Aorta (tissue), 5 donors: ENCODE data around the gene SLC6A9. TPM values are rescaled to one million over a fixed set of nuclear protein-coding genes. Genes with fewer than 3 reads are reported as not detected.

ENCODE experiments used
- ATAC-seq: fragments of 200-7000 bp; cut with Tn5 transposase; one replicate; pipeline ENCODE4 v1.9.1; 2022; ENCODE audit warnings: moderate library complexity; ENCODE audit not compliant: low FRiP score
- DNase-seq, 2 donors: peaks; one replicate each; pipeline ENCODE4 v3.0.0-alpha.2; 2020
- H3K27ac ChIP-seq, 2 donors: one replicate each; pipeline ENCODE4 v1.5.1; 2013; ENCODE audit warnings: low read length in 2 of 2, mild to moderate bottlenecking in 2 of 2, moderate library complexity in 2 of 2, control low read depth in 1 of 2, inconsistent platforms in 1 of 2, low read depth in 1 of 2
- H3K27me3 ChIP-seq, 2 donors: one replicate each; pipeline ENCODE4 v1.6.1; 2013; ENCODE audit warnings: control low read depth in 1 of 2, low read length in 1 of 2, mild to moderate bottlenecking in 1 of 2, moderate library complexity in 1 of 2; ENCODE audit not compliant: insufficient read depth in 2 of 2, control insufficient read depth in 1 of 2
- H3K36me3 ChIP-seq, 2 donors: one replicate each; pipeline ENCODE4 v1.6.1; 2013; ENCODE audit warnings: control low read depth in 1 of 2, low read length in 1 of 2, mild to moderate bottlenecking in 1 of 2; ENCODE audit not compliant: insufficient read depth in 2 of 2, control insufficient read depth in 1 of 2
- H3K4me1 ChIP-seq, 2 donors: one replicate each; pipeline ENCODE4 v1.6.1; 2013; ENCODE audit warnings: low read length in 2 of 2, control low read depth in 1 of 2, mild to moderate bottlenecking in 1 of 2, moderate library complexity in 1 of 2; ENCODE audit not compliant: insufficient read depth in 2 of 2, control insufficient read depth in 1 of 2
- H3K4me3 ChIP-seq, 2 donors: one replicate each; pipeline ENCODE4 v1.5.1; 2013; ENCODE audit warnings: low read length in 2 of 2, control low read depth in 1 of 2, mild to moderate bottlenecking in 1 of 2
- H3K9me3 ChIP-seq: one replicate; pipeline ENCODE4 v1.6.1; 2013; ENCODE audit warnings: mild to moderate bottlenecking, low read length; ENCODE audit not compliant: control insufficient read depth
- WGBS, 2 donors: extraction: QIAGEN DNeasy Blood & Tissue Kit; methylation state at CpG; one replicate each; pipeline ENCODE4 v1.1.7; 2013; 5-methylcytosine and 5-hydroxymethylcytosine counted together
- intact Hi-C, 2 donors: fragments of 100-400 bp; cut with DNase I; formaldehyde crosslinking; loops; one replicate each; pipeline versions ENCODE4 v1.14.2 to v1.15.0; 2022
- polyA plus RNA-seq, 2 donors: library from polyadenylated mRNA; stranded (reverse); fragments of 200-250 nt; gene quantifications; one replicate each; pipeline ENCODE4 v1.2.3, GENCODE V29; 2013
- total RNA-seq, 2 donors: library from RNA; stranded (reverse); fragmentation: NEBNext Ultra II Directional; extraction: Animal tissue kit (Norgen Biotek cat#: 25700); gene quantifications; one replicate each; pipeline ENCODE4 v1.2.1, GENCODE V29; 2021
- donor health status: healthy with polysubstance abuse.
- donor health status: Bipolar disorder and iron deficiency.
- donor health status: DM: no; HTN: no; CAD: no.
- donor health status: DM: no; HTN: no; CAD: no.
- donor health status: DM: yes; HTN: yes; CAD: no.

Gene SLC6A9
- total and polyA plus RNA-seq, 4 donors, result 1.3 to 18.9 (median 6.5) TPM

DNA sequence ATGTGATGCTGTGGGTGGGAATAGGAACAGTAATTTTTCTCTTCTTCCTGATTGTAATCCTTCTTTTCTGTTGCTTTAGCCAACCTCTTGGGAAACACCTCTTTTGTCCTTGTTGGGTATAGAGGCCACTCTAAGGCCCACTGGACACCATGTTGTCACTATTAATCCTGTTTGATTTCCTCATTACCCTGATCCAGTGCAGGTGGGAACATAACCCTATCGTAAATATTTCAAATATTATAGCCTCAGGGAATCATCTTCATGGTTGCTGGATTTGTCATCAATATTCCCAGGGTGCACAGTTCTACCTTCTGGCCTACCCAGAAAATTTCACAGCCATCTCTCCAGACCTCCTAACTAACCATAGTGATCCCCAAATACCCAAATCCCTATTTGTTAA lies 27.9 kb upstream of the SLC6A9 start:
- H3K4me3 ChIP-seq, result no peak overlapping the region
- no peak for DNase-seq
- 89 to 95% methylated on average over 1 of the region's 1 CpG for WGBS, 2 donors
- no peaks in the 10 kb centered on the region for H3K27me3 ChIP-seq
- no peak overlapping the region for H3K27ac ChIP-seq
- no peaks in the 10 kb centered on the region for H3K36me3 ChIP-seq
- no peak for ATAC-seq
- H3K4me1 ChIP-seq, result peaks cover 0 to 4% of the 10 kb centered on the region in 2 donors
- H3K9me3 ChIP-seq, result no peaks in the 10 kb centered on the region
- intact Hi-C loops, result no loop called here

DNA sequence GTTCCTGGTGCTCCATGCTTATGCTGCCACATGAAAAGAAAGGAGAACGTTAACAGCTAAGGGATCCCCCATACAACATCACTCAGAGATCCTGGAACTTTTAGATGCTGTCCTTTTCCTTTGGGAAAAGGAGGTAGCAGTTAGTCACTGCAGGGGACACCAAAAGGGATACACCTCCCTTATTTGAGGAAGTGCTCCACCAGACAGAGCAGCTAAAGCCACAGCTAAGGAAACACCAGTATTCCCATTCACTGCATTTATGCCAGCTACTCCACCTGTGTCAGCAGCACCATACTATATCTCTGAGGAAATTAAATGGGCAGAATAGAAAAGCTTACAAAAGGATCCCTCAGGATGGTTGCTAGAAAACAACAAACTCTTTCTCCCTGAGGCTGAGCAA lies 26.0 kb upstream of the SLC6A9 start:
- no peak for DNase-seq
- peaks cover 0 to 4% of the 10 kb centered on the region in 2 donors for H3K4me1 ChIP-seq
- no peak for ATAC-seq
- H3K4me3 ChIP-seq, result no peak overlapping the region
- intact Hi-C loops, result no loop called here
- no peaks in the 10 kb centered on the region for H3K36me3 ChIP-seq
- H3K27me3 ChIP-seq, result no peaks in the 10 kb centered on the region
- WGBS, 2 donors, result 92 to 100% methylated on average over 1 of the region's 1 CpG
- H3K27ac ChIP-seq, result no peak overlapping the region
- no peaks in the 10 kb centered on the region for H3K9me3 ChIP-seq

DNA sequence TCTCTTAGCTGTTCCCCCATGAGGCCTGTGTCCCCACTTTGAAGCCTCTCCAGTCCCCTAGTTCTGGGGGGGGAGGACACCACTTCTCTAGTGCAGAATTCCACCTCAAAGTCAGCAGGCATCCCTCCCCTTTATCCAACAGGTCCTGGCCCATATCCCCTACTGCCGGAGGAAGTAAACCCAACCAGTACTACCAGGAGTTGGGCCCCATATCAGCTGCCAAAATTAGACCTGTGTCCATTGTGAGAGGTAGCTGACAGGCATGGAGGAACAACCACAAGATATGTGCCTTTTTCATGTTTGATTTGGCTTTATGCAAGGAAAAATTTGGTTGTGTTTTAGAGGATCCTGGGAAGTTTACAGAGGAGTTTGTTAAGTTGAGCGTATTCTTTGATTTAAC lies 22.1 kb upstream of the SLC6A9 start:
- H3K9me3 ChIP-seq, result no peaks in the 10 kb centered on the region
- no peaks in the 10 kb centered on the region for H3K4me1 ChIP-seq
- no peak overlapping the region for H3K27ac ChIP-seq
- DNase-seq (no peak), ATAC-seq (no peak)
- H3K36me3 ChIP-seq, result no peaks in the 10 kb centered on the region
- intact Hi-C loops, result no loop called here
- H3K27me3 ChIP-seq, result no peaks in the 10 kb centered on the region
- H3K4me3 ChIP-seq, result no peak overlapping the region
- WGBS, 2 donors, result 4 to 9% methylated on average over 2 of the region's 2 CpGs

DNA sequence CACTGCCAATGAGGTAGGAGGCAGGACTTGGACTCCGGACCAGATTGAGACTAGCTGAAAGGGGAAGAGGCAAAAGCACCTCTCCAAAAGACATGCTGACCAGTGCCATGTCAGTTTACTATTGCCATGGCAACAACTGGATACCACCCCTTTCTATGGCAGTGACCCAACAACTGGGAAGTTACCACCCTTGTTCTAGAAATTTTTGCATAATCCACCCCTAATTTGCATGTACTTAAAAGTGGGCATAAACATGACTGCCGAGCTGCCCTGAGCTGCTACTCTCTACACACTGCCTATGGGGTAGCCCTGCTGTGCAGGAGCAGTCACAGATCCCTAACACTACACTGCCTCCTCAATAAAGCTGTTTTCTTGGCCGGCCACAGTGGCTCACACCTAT lies 19.0 kb upstream of the SLC6A9 start:
- H3K27ac ChIP-seq, result peak overlapping the region in 1 of 2 donors; percentile 10
- 48 to 52% methylated on average over 3 of the region's 3 CpGs for WGBS, 2 donors
- intact Hi-C loops, result no loop called here
- no peak overlapping the region for H3K4me3 ChIP-seq
- peaks cover 0 to 4% of the 10 kb centered on the region in 2 donors for H3K4me1 ChIP-seq
- DNase-seq, result no peak
- no peaks in the 10 kb centered on the region for H3K9me3 ChIP-seq
- no peaks in the 10 kb centered on the region for H3K27me3 ChIP-seq
- H3K36me3 ChIP-seq, result no peaks in the 10 kb centered on the region
- ATAC-seq, result no peak

DNA sequence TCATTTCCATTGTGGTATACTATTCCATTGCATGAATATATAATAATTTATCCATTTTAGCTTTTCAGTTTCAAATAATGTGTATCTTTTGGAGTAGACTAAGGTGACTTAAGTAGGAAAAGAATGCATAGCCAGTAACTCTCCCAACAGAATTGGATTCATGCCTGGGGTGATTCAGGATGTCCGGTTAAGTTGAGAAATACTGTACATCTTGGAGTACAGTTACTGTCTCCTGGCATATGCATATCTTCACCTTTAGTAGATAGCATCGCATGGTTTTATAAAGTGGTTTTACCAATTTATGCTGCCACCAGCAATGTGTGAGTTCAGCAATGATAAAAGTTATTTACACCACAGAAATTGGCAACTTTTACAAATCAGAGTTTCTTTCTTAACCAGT lies 18.6 kb upstream of the SLC6A9 start:
- H3K36me3 ChIP-seq, result no peaks in the 10 kb centered on the region
- H3K27me3 ChIP-seq, result no peaks in the 10 kb centered on the region
- WGBS, 2 donors, result 6 to 10% methylated on average over 2 of the region's 2 CpGs
- peak overlapping the region in 1 of 2 donors; percentile 10 for H3K27ac ChIP-seq
- H3K4me3 ChIP-seq, result no peak overlapping the region
- intact Hi-C loops, result no loop called here
- ATAC-seq (no peak), DNase-seq (no peak)
- H3K4me1 ChIP-seq, result peaks cover 0 to 4% of the 10 kb centered on the region in 2 donors
- no peaks in the 10 kb centered on the region for H3K9me3 ChIP-seq

DNA sequence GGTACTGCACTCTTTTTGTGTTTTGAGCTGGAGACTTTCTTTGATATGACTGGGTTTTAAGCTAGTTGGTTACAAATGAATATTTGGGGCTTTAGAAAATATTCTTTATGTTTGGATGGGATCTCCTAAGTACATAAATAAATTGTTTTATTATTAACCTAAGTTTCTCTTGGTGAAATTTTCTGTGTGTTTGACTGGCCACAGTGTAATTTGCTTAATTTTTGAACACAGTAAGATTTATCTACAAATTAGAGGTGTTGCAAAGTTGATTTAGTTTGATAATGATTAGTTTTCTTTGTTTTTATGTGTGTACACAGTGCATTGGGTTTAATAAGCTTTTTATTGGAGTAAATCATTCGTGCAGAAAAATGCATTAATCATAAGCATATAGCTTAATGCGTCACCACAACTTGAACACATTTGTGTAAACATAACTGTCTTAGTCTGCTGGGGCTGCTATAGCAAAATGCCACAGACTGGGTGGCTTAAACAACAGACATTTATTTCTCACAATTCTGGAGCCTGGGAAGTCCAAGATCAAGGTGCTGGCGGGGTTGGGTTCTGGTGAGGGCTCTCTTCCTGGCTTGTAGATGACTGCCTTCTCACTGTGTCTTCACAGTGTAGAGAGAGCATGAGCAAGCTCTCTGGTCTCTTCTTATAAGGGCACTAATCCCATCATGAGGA lies 17.4 kb upstream of the SLC6A9 start:
- H3K27me3 ChIP-seq, result no peaks in the 10 kb centered on the region
- intact Hi-C loops, result no loop called here
- H3K27ac ChIP-seq, result peak overlapping the region in 1 of 2 donors; percentile 69
- H3K4me3 ChIP-seq, result no peak overlapping the region
- no peak for DNase-seq
- 53 to 56% methylated on average over 3 of the region's 3 CpGs for WGBS, 2 donors
- H3K9me3 ChIP-seq, result no peaks in the 10 kb centered on the region
- H3K36me3 ChIP-seq, result no peaks in the 10 kb centered on the region
- no peak for ATAC-seq
- peaks cover 0 to 4% of the 10 kb centered on the region in 2 donors for H3K4me1 ChIP-seq

DNA sequence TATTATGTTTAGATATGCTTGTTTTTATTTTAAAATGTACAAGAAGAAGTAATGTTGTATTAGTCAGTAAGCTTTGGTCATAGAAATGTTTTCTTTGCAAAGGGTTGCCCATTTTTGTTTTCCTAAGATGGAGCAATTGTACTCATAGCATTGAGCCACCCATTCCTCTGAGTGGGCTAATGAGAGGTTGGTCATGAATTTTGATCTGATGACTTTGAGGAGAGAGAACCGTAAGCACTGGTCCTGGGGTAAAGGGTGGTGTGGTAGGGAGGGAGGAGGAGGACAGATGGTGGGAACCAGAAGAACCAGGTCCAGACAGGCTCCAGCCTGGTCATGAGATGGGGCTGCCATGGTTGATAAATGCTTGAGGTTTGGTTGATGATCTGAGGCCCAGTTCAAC lies 15.9 kb upstream of the SLC6A9 start:
- Histone ChIP-seq H3K27ac (peak overlapping the region; percentile 29 to 83), H3K27me3 (no peaks in the 10 kb centered on the region), H3K9me3 (no peaks in the 10 kb centered on the region)

DNA sequence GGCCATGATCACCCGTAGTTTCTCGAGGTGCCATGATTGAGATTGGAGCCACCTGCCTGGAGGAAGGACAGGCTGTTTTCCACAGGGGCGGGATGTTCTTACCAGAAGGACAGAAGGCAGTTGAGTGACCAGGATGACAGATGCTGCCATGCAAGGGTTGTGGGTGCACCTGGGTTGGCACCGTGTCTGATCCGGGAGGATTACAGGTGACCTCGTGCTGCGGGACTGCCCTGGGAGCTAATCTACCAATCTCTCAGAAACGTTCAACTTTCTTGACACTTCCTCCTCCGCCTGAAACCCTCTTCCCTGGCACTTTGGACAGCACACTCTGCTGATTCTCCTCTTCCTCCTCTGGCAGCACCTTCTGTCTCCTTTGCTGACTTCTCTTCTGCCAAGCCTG lies 13.8 kb upstream of the SLC6A9 start:
- no peak overlapping the region for H3K27ac ChIP-seq
- DNase-seq (no peak), ATAC-seq (no peak)
- no peak overlapping the region for H3K4me3 ChIP-seq
- no peaks in the 10 kb centered on the region for H3K9me3 ChIP-seq
- H3K4me1 ChIP-seq, result peaks cover 0 to 4% of the 10 kb centered on the region in 2 donors
- 85 to 89% methylated on average over 9 of the region's 9 CpGs for WGBS, 2 donors
- no peaks in the 10 kb centered on the region for H3K27me3 ChIP-seq
- intact Hi-C loops, result no loop called here
- H3K36me3 ChIP-seq, result no peaks in the 10 kb centered on the region

More for the DNA sequence above, 15.9 kb upstream of the SLC6A9 start:
- H3K4me1 ChIP-seq, result peaks cover 0 to 4% of the 10 kb centered on the region in 2 donors
- ATAC-seq (no peak), DNase-seq (no peak)
- intact Hi-C loops, result no loop called here
- H3K36me3 ChIP-seq, result no peaks in the 10 kb centered on the region
- no peak overlapping the region for H3K4me3 ChIP-seq
- WGBS, 2 donors, result 43 to 56% methylated on average over 1 of the region's 1 CpG

DNA sequence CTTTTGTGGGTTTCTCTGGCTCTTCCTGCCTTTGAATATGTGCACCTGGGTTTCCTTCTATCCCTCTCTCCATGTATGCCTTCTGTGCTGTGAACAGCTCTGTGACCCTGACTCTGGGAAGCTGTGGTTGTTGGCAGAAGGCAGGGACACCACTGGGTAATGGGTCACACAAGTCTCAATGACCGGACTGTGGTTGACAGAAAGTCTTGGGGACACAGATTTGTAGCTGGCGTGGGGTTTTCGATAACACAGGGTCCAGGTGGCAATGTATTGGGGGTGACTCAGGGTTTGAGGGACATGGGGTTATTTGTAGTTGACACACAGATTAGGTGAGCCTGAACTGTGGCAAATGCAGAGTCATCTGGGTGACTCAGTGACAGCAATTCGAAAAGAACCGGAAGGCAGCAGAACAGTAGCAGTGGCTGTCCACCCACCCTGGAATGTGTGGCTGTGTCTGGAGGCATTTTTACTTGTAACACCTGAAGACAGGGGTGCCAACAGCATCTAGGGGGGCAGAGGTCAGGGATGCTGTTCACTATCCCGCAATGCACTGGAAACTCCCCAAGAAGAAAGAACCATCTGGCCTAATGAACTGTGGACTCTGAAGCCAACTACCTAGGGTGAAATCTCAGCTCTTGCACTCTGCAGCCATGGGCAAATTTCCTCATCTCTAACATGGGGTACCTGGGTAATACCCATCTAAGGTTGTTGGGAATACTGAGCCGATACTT lies 13.0 kb upstream of the SLC6A9 start:
- no peak for ATAC-seq
- DNase-seq, result no peak
- Histone ChIP-seq H3K9me3 (no peaks in the 10 kb centered on the region), H3K36me3 (no peaks in the 10 kb centered on the region), H3K4me1 (peaks cover 0 to 4% of the 10 kb centered on the region in 2 donors), H3K4me3 (no peak overlapping the region), H3K27me3 (no peaks in the 10 kb centered on the region), H3K27ac (no peak overlapping the region)
- 92 to 94% methylated on average over 7 of the region's 7 CpGs for WGBS, 2 donors
- intact Hi-C loops, result no loop called here
